CD4-positive, alpha-beta T cell treated with Interferon gamma for 1 hour (primary cell): Measurements from ENCODE around the gene NINL.
"Not testable (repeated sequence)": the region's sequence is repeated elsewhere in the genome, so short reads cannot be mapped to it uniquely, and the experiment has no call there.

Source experiments
- DNase-seq: peaks from one replicate; pipeline ENCODE4 v3.0.0-alpha.2; 2020

Gene NINL

GRCh38 chr20:25529295-25529951, 55.9 kb downstream of the NINL start:
- no peak for DNase-seq

GRCh38 chr20:25527949-25528348, 57.4 kb downstream of the NINL start:
- no peak for DNase-seq

GRCh38 chr20:25526446-25526845, 58.9 kb downstream of the NINL start:
- no peak for DNase-seq

GRCh38 chr20:25525867-25526266, 59.5 kb downstream of the NINL start:
- DNase-seq, result no peak

GRCh38 chr20:25525295-25525694, 60.0 kb downstream of the NINL start:
- DNase-seq, result no peak

- no peak for DNase-seq
Observed at GRCh38 chr20:25521382-25521781, 63.9 kb downstream of the NINL start.

- DNase-seq, result no peak
Observed at GRCh38 chr20:25517124-25517523, 68.2 kb downstream of the NINL start.

- no peak for DNase-seq
Observed at GRCh38 chr20:25514747-25515340, 70.5 kb downstream of the NINL start.

GRCh38 chr20:25514195-25514594, 71.1 kb downstream of the NINL start:
- DNase-seq, result no peak

GRCh38 chr20:25512709-25513108, 72.6 kb downstream of the NINL start:
- DNase-seq, result no peak

GRCh38 chr20:25511183-25511582, 74.1 kb downstream of the NINL start:
- DNase-seq, result no peak

GRCh38 chr20:25510721-25511120, 74.6 kb downstream of the NINL start:
- DNase-seq, result no peak

GRCh38 chr20:25510202-25510601, 75.1 kb downstream of the NINL start:
- DNase-seq, result no peak

- no peak for DNase-seq
Observed at GRCh38 chr20:25509084-25509483, 76.2 kb downstream of the NINL start.

GRCh38 chr20:25508083-25508770, 77.1 kb downstream of the NINL start:
- no peak for DNase-seq

- DNase-seq, result no peak
Observed at GRCh38 chr20:25507385-25508082, 77.8 kb downstream of the NINL start.

GRCh38 chr20:25504366-25505135, 80.8 kb downstream of the NINL start:
- DNase-seq, result no peak

GRCh38 chr20:25503936-25504335, 81.4 kb downstream of the NINL start:
- no peak for DNase-seq

- DNase-seq, result not testable (repeated sequence)
Observed at GRCh38 chr20:25503051-25503639, 82.2 kb downstream of the NINL start.

GRCh38 chr20:25500880-25501351, 84.4 kb downstream of the NINL start:
- no peak for DNase-seq

GRCh38 chr20:25499855-25500434, 85.4 kb downstream of the NINL start:
- DNase-seq, result no peak

- no peak for DNase-seq
Observed at GRCh38 chr20:25499031-25499430, 86.3 kb downstream of the NINL start.
